GM19240 (cell line): ENCODE data around the gene GIPC3.
A peak's percentile ranks its signal among the peaks of the same experiment; 100 is the strongest.
"Not testable (repeated sequence)": the region's sequence is repeated elsewhere in the genome, so short reads cannot be mapped to it uniquely, and the experiment has no call there.

Experiments used
- DNase-seq: peaks from one replicate; pipeline ENCODE4 v3.0.0; 2011; ENCODE audit warnings: low spot score; ENCODE audit not compliant: insufficient read length

The GIPC3 gene

DNA sequence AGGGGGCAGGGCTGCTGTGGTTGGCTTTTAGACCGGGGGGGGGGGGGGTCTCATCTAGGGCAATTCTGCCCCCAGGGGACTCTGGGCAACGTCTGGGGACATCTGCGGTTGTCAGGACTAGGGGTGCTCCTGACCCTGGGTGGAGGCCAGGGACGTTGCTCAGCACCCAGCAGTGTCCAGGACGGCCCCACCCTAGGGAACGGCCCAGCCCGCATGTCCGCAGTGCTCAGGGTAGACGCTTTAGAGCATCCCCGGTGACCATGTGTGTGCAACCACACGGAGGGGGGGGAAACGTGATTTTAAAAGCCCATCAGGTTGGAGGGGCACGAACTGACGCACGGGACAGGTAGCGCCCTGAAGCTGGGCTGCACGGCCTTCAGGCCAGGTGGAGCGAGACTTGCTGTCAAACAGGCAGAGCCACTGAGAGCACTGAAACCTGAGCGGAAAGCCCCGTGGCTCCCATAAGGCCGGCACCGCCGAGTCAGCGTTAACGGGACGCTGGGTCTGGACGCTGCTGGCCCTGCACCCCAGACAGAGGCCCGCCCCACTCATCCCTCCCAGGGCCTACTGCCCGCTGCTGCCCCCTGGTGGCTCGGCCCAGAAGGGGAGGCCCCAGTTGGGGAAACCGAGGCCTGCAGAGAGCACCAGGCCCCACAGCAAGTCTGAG, 33.0 kb downstream of the GIPC3 start:
- DNase-seq: peak; percentile 92

DNA sequence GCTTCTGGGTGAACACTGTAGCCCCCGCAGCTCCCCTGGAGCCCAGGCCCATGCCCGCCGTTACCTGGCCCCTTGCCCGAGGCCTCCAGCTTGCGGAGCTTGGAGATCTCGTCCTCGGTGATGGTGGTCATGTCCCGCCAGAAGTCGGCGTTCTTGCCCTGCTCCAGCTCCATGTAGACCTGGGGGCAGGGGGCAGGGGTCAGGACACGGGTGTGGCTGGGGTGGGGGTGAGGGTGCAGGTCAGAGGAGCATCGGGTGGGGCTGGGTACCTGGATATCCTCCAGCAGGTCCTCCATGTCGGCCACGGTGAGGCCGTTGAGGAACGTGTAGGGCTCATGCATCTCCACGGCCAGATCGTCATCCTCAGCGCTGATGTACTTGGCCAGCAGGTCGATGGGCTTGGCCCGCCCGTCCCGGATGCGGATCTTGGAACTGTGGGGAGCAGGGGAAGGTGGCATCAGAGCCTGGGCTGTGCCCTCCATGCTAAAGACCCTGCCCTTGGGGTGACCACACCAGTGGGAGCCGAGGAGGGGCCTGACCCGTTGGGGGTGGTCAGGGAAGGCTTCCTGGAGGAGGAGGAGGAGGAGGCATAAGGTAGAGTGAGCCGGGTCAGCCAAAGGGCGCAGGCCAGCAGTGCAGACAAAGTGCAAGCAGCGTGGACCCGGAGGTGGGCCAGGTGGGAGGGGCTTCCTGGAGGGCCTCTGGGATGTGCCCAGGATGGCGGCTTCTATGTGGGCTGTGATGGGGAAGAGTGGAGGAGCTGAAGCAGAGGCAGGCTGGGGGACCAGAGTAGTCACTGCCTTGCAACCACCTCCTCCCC, 33.7 kb downstream of the GIPC3 start:
- DNase-seq: no peak

DNA sequence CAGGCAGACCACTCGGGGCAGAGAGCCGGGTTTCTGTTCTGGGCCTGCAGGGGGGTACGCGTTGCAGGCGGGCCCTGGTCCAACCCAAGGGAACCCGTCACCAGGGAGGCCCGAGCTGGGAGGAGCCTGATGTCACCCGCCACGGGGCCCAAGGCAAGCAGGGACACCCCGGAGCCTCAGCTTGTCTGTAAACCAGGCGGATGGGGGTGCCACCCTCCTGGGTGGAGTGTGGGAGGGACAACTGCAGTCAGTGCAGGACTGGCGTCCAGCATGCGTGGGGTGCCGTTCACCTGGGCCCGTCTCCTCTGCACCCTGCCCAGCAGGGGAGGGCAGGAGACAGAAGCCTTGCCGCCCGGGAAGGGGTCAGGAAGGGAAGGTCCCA, 34.3 kb downstream of the GIPC3 start:
- DNase-seq: no peak

DNA sequence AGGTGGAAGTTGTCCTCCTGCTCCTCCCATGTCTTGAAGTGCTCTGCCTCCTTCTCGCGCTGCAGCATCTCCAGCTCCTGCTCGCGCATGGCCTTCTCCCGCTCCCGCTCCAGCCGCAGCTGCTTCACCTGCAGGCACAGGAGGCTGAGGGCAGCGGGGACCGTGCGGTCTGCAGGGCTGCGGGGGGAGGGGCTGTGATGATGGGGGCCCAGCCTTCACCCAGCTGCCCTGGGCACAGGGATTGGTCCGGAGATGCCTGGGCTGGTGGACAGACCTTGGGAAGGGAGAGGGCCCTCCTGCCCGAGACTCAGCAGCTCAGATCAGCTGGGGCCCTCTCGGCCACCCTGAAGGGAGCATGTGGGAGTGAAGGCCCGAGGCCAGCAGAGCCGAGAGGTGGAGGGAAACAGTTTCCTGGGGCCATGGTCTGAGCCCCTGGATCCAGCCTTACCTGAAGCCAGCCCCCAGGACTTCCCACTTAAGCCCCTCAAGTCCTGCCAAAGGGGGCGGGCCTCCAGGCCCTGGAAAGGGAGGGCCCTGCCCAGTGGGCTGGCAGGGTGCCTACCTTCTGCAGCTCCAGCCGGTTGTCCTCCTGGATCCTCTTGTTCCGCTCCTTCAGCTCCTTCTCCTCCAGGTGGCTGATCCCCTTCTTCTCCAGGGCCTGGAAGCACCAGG, 35.0 kb downstream of the GIPC3 start:
- no peak for DNase-seq

DNA sequence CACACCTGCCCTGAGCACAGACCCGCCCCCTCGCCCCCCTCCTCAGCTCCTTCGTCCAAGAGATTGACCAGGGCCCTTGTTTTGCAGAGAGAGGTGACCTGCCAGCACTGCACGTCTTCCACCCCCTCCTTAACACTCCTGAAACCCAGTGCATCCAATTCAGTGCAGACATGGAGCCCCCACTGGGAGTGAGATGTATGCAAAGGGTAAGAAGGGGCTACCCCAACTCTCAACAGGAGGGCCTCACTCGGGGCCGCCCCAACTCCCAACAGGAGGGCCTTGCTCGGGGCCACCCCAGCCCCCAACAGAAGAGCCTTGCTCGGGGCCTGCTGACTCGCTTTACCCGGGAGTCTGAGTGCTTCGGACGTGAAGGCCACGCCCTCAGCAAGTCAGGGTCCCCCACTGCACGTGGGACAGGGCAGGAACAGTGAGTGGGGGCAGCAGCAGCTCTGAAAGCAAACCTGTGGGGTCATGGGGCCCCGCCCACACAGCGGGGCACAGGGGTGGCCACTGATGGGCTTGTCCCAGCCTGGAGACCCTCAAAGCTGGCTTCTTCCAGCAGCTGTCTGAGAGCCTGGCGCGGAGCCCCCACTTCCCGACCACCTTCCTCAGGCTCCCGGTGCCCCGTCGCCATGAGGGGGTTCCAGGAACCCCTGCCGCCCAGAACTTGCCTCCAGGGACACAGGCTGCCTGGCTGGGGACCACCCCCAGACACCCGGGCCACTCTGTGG, 35.7 kb downstream of the GIPC3 start:
- DNase-seq: no peak

DNA sequence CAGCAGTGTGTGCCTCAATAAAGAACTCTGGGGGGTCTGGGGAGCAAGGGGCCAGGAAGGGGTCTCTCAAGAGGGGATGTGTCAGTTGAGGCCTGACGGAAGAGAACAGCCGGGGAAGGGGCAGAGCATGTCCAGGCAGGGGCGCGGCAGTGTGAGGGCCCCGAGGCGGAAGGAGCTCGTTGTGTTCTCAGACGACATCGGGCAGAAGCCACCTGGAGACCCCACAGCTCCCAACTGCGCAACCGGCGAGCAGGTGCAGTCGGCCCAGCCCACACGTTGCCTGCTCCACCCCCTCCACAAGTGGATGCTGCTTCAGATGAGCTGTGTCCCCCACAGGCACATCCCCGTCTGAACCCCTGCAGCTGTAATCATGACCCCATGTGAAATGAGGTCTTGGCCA, 36.4 kb downstream of the GIPC3 start:
- no peak for DNase-seq

DNA sequence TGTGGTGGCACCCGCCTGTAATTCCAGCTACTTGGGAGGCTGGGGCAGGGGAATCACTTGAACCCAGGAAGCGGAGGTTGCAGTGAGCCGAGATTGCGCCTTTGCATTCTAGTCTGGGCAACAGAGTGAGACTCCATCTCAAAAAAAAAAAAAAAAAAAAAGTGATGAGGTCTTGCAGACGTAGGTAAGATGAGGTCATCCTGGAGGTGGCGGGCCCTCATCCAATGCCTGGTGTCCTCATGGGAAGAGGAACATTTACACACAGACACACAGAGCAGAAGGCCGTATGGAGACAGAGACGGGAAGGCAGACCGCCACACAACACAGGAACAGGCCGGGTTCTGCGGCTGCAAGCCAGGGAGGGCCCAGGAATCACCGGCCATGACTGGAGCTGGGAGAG, 36.9 kb downstream of the GIPC3 start:
- DNase-seq: no peak

DNA sequence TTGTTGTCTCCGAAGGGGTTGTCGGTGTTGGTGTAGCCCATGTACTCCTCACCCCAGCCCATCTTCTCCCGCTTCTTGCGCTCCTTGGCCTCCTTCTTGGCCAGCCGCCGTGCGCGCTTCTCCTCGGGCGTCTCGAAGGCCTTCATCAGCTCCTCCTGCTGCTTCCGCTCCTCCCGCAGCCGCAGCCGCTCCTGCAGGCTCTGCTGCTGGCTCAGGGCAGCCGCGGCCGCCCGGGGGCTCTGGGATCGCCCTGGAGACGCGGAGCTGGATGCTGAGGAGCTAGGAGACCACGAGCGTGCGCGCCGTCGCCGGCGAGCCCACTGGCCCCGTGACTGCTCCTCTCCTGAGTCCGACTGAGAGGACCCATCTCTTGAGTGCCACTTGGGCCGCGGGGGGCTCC, 38.4 kb downstream of the GIPC3 start:
- no peak for DNase-seq

DNA sequence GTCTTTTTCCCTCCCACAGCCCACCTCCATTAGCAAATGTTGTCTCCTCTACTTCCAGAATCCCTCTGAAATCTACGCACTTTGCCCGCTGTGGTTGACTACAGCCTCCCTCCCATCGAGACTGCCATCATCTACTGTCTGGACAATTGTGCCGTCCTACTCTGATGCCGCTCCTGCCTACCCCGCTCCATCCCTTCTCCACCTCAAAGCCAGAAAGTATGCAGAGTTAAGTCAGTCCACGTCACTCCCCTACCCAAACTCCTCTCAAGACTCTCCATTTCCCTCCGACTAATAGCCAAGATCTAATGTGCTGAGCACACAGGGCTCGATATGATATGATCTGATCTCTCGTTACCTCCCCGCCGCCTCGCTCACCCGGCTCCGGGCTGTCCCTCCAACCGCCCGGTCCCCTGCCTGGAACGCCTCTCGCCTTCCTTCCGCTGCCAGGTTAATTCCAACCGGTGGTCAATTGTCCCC, 40.8 kb downstream of the GIPC3 start:
- DNase-seq: no peak

DNA sequence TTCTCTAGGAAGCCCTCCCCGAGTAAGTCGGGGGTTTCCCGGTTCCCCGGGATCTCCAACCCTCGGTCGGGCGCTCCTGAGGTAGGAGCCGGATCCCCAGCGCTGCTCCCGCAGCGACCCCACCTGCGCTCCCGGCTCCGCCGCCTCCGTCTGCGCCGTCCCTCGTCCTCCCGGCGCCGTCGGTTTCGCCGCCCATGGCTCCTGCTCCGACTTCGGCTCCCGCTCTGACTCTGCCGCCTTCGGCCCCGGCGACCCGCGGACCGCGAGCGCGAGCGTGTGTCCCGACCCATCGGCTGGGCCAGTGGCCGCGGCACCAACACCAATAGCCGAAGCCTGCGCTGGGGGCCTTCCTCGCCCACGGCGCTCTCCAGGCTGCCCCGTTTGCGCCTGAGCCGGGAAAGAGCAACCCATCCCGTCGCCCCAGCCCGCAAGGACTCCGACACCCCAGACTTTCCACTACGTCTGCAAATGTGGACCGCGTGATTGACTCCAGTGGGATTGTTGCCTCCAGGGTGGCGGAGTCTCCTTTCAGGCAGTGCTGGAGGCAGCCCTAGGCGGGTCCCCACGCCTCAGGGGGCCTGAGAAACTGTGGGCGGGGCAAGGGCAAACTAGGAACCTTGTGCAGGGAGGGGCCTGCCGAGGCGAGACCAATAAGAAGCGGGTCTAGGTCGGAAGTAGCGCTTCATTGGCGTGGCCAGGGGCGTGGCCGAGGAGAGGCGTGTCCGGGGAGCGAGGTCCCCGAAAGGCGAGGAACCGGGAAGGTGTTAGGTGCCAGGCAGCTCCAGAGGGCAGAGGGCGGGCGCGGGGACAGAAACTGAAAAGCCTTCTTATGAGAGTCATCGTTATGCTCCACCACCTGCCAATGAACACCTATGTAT, 41.4 kb downstream of the GIPC3 start, which contains the start of gene CACTIN:
TSS of gene CACTIN (minus strand) at position 318 of the 878 bp plus-strand sequence. CDS start at position 290, 28 bp downstream.
- DNase-seq: peak; percentile 100

DNA sequence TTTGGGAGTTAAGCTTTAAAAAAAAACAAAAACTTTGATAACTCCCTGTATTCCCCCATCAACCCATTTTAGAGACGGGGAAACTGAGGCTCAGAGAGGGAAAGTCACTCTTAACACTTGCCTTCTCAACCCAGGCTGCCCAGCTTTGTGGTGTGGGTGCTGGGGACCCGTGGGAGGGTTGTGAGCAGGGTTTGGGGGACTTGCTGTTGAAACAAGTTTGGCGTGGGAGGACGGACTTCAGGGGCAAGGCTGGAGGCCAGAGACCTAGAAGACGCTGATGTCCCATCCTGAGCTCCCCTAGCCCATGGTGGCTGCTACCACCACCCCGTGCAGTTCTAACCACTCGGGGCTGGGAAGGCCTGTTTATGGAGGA, 42.1 kb downstream of the GIPC3 start:
- DNase-seq: no peak

DNA sequence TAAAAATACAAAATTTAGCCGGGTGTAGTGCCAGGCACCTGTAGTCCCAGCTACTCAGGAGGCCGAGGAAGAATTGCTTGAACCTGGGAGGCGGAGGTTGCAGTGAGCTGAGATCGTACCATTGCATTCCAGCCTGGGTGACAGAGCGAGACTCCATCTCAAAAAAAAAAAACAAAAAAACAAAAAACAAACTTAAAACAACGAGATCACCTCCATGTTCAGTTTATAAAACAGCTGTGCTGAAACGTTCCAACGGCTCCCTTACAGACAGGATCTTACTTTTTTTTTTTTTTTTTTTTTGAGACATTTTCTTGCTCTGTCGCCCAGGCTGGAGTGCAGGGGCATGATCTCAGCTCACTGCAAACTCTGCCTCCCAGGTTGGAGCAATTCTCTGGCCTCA, 43.5 kb downstream of the GIPC3 start:
- DNase-seq: not testable (repeated sequence)

DNA sequence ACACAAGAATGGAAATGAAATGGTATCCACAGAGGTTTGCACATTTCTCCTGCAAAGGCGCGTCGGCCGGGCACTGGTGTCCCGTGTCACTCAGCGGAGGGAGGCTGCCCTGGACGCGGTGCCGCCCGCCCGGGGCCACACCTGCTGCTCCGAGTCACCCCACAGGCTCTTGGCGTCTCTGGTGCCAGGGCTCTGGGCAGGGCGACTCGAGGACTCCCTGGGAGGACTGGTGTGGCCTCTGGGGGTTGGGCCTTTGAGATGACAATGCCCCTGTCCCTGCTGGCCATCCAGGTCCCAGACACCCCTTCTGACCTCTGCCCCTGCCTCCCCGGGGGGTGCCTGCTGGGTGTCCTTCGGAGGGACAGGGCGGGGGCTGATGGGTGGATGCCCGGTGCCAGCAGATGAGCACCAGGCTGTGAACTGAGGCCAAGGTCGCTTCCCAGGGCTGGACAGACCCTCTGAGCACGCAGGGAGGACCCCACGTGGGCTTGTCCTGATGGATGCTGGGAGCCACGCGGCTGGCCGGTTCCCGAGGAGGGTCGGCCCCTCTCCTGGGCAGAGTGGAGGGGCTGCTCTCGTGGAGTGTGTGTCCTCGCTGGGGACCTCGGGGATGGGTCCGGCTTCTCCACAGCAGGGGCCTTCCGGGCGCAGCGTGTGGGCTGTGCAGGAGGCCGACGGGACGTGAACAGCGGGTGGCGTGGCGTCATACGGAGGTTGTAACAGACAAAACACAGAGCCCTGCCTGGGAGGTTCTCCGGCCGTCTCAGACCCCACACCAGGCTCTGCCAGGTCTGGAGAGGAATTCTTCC, 46.0 kb downstream of the GIPC3 start:
- no peak for DNase-seq

DNA sequence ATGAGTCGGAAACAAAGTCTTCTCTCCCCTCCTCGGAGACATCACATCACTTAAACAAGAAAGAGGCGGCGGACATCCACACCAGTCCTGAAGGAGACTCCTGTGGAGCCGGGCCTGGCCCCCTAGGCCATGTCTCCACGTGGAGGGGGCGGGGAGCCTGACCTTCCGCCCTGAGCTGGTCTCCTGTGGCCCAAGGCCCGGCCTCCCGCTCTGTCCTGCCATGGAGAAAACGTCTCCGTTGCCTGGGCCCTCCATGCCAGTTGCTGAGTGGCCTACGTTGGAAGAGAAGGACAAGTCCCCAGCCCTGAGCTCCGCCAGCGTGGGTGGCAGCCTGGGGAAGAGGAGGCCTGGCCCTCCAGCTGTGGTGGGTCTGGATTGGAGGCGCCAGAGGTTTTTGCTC, 46.8 kb downstream of the GIPC3 start:
- DNase-seq: no peak

DNA sequence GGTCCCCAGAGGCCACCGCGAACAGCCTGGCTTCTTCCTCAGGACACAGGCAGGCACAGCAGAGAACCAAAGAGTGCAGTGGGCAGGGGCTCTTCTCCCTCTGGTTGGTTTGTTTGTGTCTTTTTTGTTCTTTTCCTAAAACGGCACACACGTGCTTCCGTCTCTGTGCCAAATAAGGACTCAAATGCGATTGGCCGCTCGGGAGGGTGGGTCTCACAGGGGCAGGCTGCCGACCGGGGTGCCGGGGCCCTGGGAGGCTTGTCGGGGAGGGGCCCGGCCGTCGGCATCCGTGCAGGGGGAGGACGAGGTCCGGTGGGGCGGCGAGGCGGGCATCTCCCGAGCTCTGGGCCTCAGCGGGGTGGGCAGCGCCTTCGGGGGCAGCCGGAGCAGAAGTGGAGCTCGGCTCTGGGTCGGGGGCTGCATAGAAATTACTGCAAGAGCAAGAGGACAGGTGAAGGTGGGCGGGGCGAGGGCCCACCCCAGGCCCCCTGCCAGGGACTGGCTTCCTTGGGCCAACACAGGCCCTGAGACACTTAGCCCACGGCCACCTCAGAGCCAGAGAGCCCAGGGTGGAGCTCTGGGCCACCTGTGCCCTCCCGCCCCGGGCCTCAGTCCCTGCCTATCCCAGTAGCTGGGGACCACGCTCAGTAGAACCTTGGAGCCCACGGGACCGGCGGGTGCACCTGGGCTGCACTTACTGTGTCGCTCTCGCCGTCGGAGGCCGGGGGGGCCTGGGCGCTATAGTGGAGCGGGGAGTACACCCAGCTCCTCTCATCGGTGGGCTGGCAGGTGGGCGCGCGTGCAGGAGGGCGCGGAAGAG, 47.7 kb downstream of the GIPC3 start:
- no peak for DNase-seq

DNA sequence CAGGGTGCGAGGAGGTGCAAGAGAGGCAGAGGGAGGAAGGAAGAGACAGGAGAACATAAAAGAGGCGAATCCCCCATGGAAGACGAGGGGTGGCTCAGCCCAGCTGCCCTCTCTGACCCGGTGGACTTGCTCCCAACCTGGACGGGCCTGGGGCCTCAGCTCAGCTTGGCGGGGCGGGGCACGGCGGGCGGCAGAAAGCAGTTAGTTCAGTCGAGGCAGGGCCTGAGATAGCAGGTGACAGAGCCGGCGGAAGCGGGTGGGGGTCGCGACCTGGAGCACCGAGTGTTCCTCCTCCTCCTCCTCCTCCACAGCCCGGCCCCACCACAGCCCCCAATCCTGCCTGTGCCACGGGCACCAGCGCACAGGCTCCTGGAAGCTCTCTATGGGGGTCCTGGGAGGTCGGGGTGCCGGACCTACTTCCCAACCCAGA, 48.3 kb downstream of the GIPC3 start:
- DNase-seq: no peak

DNA sequence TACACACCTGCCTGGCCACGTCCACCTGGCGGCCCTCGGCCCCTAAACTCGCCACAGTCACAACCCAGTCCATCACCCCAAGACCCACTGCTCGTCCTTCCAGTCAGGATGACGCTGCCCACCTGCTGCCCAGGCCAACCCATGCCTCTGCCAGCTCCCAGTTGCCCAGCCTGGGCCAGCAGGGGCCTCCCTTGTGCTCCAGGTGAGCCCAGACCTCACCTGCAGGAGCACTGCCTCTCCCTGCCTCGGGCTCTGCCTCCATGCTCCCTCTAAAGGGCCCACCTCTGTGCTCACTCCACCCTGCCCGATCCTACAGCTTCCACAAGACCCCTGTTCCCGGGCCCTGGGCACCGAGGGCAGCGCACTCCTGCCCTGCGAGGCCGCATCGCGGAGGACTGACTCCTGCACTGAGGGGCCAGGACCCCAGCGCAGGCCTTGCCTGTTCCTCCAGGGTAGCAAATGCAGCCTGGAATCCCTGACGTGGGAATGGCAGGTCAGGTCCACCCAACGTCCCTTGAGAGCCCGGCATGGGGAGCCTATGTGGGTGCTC, 49.3 kb downstream of the GIPC3 start:
- DNase-seq: no peak

DNA sequence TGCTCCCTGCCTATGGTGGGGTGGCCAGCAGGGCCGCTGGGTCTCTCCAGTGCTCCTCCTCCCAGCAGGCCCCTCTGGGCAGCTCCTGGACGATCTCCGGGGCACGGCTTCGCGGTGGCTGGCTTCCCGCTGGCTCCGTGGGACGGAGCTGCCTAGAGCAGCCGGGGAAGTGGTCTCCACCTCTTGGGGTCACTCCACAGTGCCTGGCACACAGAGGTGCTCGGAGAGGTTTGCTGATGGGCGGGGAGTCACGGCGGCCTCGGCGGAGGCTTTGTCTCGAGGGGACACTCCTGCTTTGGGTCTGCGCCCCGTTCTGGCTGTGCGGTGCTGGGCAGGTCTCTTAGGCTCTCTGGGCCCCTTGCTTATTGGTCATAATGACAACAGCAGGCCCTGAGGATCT, 51.2 kb downstream of the GIPC3 start:
- DNase-seq: no peak

DNA sequence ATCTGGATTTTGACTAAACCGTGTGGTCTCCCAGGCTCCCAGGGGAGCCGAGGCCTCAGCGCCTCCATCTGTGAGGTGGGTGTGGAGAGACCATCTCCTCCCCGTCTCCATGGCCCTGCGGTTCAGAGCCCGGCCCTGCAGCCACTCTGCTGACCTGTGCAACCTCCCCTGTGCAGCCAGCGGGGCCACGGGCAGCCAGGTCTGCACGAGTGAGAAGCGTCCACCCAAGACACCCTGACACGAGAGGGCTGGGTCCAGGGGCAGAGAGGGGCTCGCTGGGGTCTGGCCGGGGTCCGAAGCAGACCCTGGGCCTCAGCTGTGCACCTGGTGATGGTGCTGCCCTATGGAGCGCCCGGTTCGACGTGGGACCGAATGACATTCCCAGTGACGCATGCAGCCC, 51.7 kb downstream of the GIPC3 start:
- no peak for DNase-seq
